ENCODE results near the gene SLC22A23. TPM values are rescaled to one million over a fixed set of nuclear protein-coding genes. Genes with fewer than 3 reads are reported as not detected.
A peak's percentile ranks its signal among the peaks of the same experiment; 100 is the strongest.

Gene SLC22A23
- total and polyA plus RNA-seq, 5 experiments from 2014 or later: 0.36 to 5.6 (median 2.8) TPM

DNA sequence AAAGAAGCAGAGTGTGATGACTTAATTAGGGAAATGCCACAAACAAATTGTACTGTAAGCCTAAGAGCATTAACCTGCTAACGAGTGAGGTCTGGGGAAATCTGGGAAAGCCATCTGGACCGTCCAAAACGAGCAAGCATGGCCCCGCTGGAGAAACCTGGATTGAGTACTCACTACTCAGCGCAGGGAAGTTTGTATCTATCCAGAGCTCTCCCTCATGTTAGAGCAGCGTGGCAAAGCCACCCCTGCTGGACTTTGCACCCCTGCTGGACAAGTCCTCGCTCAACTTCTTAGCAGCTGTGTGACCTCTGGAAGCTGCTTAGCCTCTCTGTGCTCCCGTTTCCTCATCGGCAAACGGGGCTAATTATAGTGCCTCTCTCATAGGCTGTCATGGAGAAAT lies 160.8 kb downstream of the SLC22A23 start:
- Mint-ChIP-seq H3K4me3 (no peak overlapping the region), H3K4me1 (peaks cover 0 to 5% (median 0%) of the 10 kb centered on the region in 4 donors), H3K9me3 (no peaks in the 10 kb centered on the region), H3K36me3 (no peaks in the 10 kb centered on the region), H3K27ac (no peak overlapping the region), H3K27me3 (peaks cover 0 to 2% (median 0%) of the 10 kb centered on the region in 5 donors)
- POLR2A ChIA-PET: no interaction called here
- ATAC-seq: no peak
- DNase-seq: no peak

DNA sequence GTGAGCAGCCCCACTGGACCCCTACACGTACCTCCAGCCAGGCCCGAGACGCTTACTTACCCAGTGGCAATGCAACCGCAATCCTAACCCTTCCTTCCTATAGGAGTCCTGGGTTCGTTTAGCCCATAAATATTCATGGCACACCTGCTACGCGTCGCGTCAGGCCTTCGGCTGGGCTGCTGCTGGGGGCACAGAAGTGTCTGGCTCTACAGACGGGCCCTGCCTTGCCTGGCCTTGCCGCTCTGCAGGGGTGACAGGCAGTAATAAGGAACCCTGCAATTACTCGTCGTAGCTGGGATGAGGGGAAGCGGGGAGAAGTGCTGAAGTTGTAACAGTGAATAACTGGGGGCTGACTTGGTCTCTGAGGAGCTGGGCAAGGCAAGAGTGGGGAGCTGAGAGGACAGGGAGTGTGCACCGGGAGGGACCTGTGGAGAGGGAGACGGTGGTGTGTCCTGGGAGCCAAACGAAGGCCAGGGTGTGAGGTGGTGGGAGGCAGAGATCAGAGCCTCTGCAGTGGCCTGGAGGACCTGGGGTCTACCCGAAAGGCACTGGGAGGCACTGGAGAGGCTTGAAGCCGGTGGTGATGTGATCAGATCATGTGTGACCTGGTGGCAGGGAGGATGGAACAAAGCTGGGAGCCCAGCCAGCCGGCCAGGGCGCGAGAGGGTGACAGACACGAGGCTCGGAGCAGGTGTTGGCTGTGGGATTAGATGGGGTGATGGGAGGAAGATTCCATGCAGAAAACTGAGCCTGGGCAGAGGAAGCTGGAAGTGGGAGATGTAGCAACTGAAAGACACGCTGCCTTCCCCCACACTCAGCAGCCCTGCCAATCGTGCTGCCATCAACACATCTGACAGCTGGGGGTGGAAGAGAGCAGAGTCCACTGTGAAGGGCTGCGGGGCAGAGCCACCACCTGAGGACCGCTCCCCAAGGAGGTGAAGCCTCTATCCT lies 161.7 kb downstream of the SLC22A23 start:
- no peaks in the 10 kb centered on the region for H3K27me3 Mint-ChIP-seq
- H3K27ac Mint-ChIP-seq: peak overlapping the region in 2 of 10 donors; percentile 75 to 84
- no peak overlapping the region for H3K4me3 Mint-ChIP-seq
- no peaks in the 10 kb centered on the region for H3K36me3 Mint-ChIP-seq
- no peaks in the 10 kb centered on the region for H3K9me3 Mint-ChIP-seq
- DNase-seq (no peak), ATAC-seq (no peak)
- POLR2A ChIA-PET: interaction anchor here (1.0 kb wide), 1 partner anchor 87 kb away, joined by 3 read pairs; no protein-coding TSS in a partner anchor
- peaks cover 0 to 5% (median 0%) of the 10 kb centered on the region in 4 donors for H3K4me1 Mint-ChIP-seq

DNA sequence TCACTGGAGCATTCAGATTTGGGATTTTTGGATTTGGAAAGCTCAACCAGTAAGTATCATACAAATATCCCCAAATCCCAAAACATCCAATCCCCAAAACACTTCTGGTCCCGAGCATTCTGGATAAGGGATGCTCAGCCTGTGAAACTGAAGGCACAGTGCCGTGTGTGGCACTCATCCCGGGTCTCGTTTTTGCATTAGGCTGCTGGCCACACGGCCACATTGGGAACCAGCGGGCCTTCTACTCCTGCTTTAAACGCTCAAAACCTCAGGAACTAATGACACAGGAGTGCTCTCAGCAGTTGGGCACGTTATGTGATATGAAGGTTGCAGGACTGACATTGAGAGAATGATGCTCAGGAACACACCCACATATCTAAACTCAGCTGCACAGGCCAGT lies 162.5 kb downstream of the SLC22A23 start:
- DNase-seq: no peak
- no peak overlapping the region for H3K4me3 Mint-ChIP-seq
- peaks cover 0 to 5% (median under 1%) of the 10 kb centered on the region in 4 donors for H3K4me1 Mint-ChIP-seq
- POLR2A ChIA-PET: interaction anchor here (1.0 kb wide), 1 partner anchor 88 kb away, joined by 3 read pairs; no protein-coding TSS in a partner anchor
- H3K36me3 Mint-ChIP-seq: no peaks in the 10 kb centered on the region
- ATAC-seq: no peak
- no peaks in the 10 kb centered on the region for H3K9me3 Mint-ChIP-seq
- peak overlapping the region in 1 of 10 donors; percentile 75 for H3K27ac Mint-ChIP-seq
- no peaks in the 10 kb centered on the region for H3K27me3 Mint-ChIP-seq

DNA sequence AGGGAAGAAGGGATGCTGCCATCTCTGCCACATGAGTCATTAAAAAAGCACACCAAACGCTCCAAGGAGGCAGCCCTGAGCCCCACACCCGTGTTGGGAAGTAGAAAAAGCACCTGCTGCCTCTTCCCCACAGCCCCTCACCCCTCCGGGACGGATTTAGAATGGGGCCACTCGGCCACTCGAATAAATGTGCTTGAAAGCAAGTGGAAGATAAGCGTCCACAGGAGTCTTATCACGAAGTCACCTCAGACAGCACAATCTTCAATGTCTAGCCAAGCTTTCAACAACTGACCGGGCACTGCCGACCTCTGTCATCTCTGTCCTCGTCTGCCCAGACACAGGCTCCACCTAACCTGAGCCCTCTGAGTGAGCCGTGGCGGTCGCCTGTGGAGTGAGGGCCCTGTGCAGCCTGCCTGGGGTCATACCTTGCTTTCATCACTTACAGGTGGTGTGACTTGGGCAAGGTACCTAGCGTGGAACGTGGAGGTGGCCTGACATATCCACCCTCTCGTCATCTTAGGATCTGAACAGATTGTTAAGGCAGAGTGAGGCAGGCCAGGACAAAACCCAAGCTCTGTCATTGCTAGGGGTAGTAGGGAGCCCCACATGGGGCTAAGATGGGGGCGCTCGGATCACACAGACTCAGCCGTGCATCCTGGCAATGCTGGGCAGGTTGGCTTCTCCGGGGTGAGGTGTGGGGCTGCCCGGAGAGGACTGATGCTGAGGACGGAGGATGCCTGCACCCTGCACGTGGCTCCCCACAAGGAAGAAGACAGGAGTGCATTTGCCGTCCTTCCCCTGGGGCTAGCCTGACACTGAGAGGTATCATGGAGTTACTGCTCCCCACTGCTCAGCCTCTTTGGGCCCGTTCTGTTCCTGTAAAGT lies 163.3 kb downstream of the SLC22A23 start:
- Mint-ChIP-seq H3K4me1 (peaks cover 0 to 5% (median under 1%) of the 10 kb centered on the region in 4 donors), H3K27me3 (no peaks in the 10 kb centered on the region), H3K27ac (no peak overlapping the region), H3K4me3 (no peak overlapping the region), H3K9me3 (no peaks in the 10 kb centered on the region), H3K36me3 (no peaks in the 10 kb centered on the region)
- POLR2A ChIA-PET: no interaction called here
- ATAC-seq (no peak), DNase-seq (no peak)

DNA sequence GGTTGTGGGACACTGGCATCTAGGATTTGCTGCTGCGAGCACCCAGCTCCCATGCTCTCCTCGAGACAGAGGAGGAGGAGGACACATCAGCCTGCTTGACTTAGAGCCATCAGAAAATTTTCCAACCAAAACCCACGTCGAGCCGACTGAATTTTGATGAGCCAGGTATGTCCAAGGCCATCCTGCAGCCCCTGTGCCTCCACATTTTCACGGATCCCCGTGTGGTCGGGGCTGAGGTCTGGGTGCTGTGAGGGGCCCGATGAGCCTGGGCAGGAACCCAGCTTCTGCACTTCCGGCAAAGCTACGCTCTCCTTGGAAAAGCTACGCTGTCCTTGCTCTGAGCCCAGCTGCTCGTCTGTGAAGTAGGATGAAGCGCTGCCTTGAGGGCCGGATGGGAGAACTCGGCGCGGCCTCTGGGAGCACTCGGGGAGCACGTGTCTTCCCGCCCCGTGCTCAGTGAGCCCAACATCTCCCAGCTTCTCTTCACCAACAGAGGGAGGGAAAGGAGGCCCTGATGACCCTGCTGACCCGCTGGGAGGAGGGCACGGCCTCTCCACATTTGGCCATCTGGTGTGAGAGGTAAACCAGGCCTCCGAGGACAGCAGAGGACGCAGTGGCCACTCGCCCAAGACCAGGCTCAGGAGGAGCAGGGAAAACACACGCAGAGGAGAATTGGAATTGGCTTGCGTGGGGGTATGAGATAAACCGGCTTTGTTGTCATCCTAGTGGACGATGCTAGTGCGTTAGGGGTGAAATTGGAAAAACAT lies 164.2 kb downstream of the SLC22A23 start:
- ATAC-seq: no peak
- no peaks in the 10 kb centered on the region for H3K9me3 Mint-ChIP-seq

DNA sequence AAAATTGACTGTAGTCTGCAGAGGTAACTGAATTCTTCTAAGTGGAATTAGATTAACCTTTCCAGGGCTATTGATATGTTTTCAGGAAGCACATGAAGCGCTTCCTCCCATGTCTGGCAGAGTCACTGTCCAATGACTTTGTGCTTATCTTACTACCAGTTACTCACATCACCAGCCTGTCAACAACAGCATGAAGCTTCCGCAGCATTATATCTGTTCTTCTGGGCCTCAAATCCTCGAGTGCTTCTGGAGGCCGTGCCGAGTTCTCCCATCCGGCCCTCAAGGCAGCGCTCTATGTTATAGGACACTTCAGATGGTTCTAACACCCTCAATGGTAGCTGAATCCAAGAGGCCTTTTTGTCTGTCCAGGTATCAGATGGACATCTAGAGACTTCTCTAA lies 164.9 kb downstream of the SLC22A23 start:
- ATAC-seq (no peak), DNase-seq (no peak)
- Mint-ChIP-seq H3K27me3 (no peaks in the 10 kb centered on the region), H3K9me3 (no peaks in the 10 kb centered on the region), H3K36me3 (no peaks in the 10 kb centered on the region), H3K4me3 (no peak overlapping the region), H3K27ac (peak overlapping the region in 1 of 10 donors; percentile 28), H3K4me1 (peaks cover 0 to 8% (median 3%) of the 10 kb centered on the region in 4 donors)
- POLR2A ChIA-PET: no interaction called here

More for the DNA sequence above, 164.2 kb downstream of the SLC22A23 start:
- POLR2A ChIA-PET: no interaction called here
- Mint-ChIP-seq H3K4me1 (peaks cover 0 to 8% (median 3%) of the 10 kb centered on the region in 4 donors), H3K27ac (peak overlapping the region in 1 of 10 donors; percentile 19), H3K36me3 (no peaks in the 10 kb centered on the region), H3K4me3 (no peak overlapping the region), H3K27me3 (no peaks in the 10 kb centered on the region)
- DNase-seq: no peak

DNA sequence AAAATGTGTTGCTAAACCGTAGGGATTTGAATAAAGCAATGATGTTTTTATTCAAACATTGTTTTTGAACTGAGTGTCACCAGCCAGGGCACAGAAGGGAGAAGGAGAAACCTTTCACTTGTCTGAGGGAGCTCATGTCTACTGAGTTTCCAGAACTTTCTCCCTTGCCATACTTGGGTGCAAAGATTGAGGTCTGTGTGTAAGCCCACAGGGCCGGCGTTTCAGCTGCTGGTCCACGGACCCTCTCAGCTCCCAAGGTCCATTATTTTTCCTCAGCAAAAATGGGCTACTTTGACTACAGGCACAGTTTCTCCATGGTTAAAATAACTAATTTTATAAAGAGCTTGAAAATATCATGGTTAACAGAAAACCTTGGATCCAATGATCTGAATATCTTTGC lies 165.5 kb downstream of the SLC22A23 start:
- no peaks in the 10 kb centered on the region for H3K9me3 Mint-ChIP-seq
- POLR2A ChIA-PET: no interaction called here
- ATAC-seq (no peak), DNase-seq (no peak)
- H3K4me1 Mint-ChIP-seq: peaks cover 0 to 8% (median 4%) of the 10 kb centered on the region in 4 donors
- no peaks in the 10 kb centered on the region for H3K36me3 Mint-ChIP-seq
- H3K27me3 Mint-ChIP-seq: no peaks in the 10 kb centered on the region
- peak overlapping the region in 1 of 10 donors; percentile 60 for H3K27ac Mint-ChIP-seq
- no peak overlapping the region for H3K4me3 Mint-ChIP-seq

DNA sequence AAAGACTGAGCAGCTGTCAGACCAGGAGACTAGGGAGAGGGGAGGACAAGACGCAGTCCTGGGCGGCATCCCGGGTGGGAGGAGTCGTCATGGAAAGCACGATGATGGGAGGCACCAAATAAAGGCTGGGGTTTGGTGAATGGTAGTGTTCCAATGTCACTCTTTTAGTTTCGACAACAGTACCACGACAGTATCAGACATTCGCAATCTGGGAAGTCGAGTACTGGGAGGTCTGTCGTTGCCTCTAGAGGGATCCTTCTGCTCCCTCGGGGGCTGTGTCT lies 166.0 kb downstream of the SLC22A23 start:
- H3K27me3 Mint-ChIP-seq: no peaks in the 10 kb centered on the region
- H3K27ac Mint-ChIP-seq: peak overlapping the region in 4 of 10 donors; percentile 18 to 75 (median 68)
- H3K4me3 Mint-ChIP-seq: no peak overlapping the region
- H3K9me3 Mint-ChIP-seq: no peaks in the 10 kb centered on the region
- H3K36me3 Mint-ChIP-seq: no peaks in the 10 kb centered on the region
- DNase-seq (no peak), ATAC-seq (no peak)
- peaks cover 0 to 8% (median 4%) of the 10 kb centered on the region in 4 donors for H3K4me1 Mint-ChIP-seq
- POLR2A ChIA-PET: no interaction called here

DNA sequence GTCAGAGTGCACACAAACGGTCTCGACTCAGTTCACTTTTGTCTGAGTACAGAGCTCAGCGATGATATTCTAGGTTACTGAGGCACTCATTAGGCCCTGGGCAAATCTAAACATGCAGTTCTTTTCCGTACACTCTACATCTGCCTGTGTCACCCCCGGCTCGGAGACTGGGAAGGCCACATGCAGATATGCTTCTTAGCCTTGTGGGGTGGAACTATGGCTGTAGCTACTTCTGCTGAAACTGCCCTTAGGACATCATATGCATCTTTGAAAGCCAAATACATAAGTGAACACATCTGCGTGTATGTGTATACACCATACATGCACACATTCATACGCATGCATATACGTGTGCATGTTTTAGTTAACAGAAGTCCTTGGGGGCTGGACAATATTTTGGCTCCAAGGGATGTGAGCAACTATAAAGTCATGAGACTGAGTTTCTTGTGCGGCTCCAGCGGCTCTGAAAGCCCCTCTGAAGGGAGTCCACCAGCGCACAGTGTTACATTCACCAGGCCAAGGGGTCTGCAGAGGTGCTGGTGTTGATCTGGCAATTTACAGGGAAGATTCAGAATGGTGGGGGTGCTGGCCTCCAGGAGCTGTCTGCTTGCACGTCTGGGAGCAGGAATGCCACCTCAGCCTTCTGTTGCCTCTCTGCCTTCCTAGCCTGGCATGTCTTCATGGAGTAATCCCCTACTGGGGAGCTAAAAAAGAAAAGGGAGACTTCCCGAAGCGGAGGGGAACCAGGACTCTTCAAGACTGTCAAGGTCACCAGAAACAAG lies 166.5 kb downstream of the SLC22A23 start:
- no peaks in the 10 kb centered on the region for H3K9me3 Mint-ChIP-seq
- DNase-seq: no peak
- peak overlapping the region in 4 of 10 donors; percentile 18 to 75 (median 68) for H3K27ac Mint-ChIP-seq
- H3K27me3 Mint-ChIP-seq: no peaks in the 10 kb centered on the region
- peaks cover 0 to 9% (median 4%) of the 10 kb centered on the region in 4 donors for H3K4me1 Mint-ChIP-seq
- no peak for ATAC-seq
- no peaks in the 10 kb centered on the region for H3K36me3 Mint-ChIP-seq
- POLR2A ChIA-PET: no interaction called here
- no peak overlapping the region for H3K4me3 Mint-ChIP-seq

DNA sequence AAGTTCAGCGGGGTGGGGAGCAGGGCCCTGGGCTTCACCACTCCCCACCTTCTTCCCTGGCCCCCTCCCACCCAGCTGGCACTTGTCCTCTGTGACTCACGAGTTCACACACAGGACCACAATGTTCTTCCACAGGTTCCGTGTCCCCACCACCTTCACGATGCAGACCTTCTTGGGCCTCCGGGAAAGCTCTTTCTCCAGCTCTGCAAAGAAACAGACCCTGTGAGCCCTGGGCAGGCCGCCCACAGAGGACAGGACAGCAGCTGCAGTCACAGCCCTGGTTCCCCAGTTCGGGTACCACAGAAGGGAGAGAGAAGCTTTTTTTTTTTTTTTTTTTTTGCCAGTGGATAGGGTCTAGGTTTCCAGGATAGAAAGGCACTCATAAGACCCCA lies 167.2 kb downstream of the SLC22A23 start:
- DNase-seq (no peak), ATAC-seq (no peak)
- H3K27ac Mint-ChIP-seq: peak overlapping the region in 2 of 10 donors; percentile 29 to 80
- no peaks in the 10 kb centered on the region for H3K27me3 Mint-ChIP-seq
- peaks cover 0 to under 1% (median 0%) of the 10 kb centered on the region in 3 donors for H3K36me3 Mint-ChIP-seq
- peaks cover 0 to 9% (median 3%) of the 10 kb centered on the region in 4 donors for H3K4me1 Mint-ChIP-seq
- H3K9me3 Mint-ChIP-seq: no peaks in the 10 kb centered on the region
- no peak overlapping the region for H3K4me3 Mint-ChIP-seq
- POLR2A ChIA-PET: no interaction called here

DNA sequence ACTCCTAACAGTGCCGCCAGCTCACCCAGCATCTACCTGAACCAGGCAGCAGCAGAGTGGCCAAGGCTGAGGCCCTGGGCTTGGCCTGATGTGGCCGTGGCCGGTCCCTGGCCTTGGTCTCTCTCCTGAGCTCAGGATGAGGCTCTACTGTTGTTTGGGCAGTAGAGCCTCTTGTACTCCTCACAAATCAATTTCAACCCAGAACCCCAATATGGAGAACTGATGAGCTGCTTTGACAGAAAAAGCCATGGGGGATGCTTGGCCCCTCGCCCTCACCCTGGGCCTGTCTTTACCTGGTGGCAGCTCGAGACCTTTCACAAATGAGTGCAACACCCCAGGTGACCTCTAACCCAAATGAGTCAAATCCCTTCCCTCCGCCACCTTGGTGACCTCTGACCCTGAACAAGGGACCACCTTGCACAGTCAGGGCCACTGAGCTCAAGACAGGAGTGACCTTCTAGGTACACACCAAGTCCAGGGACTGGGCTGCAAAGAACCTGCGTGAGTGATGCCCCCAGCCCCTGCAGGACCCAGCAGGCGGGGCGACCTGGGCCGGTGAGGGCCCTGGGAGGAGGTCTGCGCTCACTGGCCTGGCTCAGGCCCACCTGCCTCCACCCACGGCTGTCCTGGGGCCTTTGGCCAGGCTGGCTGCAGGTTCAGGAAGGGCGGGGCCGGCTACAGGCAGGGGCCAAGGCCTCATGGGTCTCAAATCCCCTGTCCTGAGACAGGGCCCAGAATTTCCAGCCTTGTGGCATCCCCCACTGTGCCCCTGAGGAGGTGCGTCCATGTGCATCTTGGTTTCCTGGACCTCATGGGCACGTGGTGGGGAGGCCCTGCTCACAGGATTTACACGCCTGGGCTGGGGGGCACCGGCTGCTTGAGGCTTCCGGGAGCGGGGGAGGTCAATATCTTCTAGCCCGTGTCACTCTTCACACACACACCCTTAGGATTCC lies 167.9 kb downstream of the SLC22A23 start:
- Mint-ChIP-seq H3K27me3 (no peaks in the 10 kb centered on the region), H3K4me1 (peaks cover 0 to 9% (median 4%) of the 10 kb centered on the region in 4 donors), H3K9me3 (no peaks in the 10 kb centered on the region), H3K36me3 (peaks cover 0 to 4% (median 0%) of the 10 kb centered on the region in 3 donors), H3K4me3 (no peak overlapping the region), H3K27ac (peak overlapping the region in 6 of 10 donors; percentile 12 to 80 (median 58))
- POLR2A ChIA-PET: interaction anchor here (0.8 kb wide), 1 partner anchor 9 kb away, joined by 3 read pairs; no protein-coding TSS in a partner anchor
- ATAC-seq (no peak), DNase-seq (no peak)

Measured in naive thymus-derived CD8-positive, alpha-beta T cell (primary cell).